Measurements from ENCODE around the gene SCN9A.

SCN9A gene

DNA sequence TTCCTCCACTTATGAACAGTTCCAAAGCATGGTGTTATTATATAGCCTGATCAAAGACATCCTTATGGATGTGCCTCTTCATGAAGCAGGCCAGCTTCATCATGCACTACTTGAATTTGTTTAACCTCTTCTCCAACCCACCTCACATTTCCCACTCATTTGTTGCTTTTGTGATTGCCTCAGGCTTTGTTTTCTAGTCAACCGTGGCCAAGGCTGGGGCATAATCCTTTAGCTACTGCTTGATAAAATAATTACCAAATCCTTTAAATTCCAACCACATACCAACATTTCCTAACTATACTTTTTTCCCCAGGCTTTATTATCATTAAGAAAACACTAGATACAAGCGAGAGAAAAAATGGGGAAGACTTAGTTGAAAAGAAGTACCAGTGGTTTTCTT, 208.3 kb downstream of the SCN9A start:
- no peak for DNase-seq

DNA sequence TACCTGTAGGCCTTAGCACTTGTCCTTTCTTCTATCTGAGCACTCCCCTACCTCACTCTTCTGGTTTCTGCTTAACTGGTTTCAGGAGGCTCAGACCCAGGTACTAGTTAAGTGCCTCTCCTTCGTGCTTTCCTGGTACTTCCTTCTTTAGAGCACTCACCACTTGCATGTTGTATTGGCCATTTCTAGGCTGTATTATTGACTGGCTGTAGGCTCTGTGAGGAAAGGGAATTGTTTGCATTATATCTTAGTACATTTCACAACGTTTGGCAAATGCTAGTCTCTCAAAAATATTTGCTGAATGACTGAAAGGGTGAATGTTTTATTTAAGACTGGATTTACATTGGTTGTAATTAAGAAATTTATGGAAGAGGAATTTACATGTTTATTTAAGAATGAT, 212.0 kb downstream of the SCN9A start:
- no peak for DNase-seq

DNA sequence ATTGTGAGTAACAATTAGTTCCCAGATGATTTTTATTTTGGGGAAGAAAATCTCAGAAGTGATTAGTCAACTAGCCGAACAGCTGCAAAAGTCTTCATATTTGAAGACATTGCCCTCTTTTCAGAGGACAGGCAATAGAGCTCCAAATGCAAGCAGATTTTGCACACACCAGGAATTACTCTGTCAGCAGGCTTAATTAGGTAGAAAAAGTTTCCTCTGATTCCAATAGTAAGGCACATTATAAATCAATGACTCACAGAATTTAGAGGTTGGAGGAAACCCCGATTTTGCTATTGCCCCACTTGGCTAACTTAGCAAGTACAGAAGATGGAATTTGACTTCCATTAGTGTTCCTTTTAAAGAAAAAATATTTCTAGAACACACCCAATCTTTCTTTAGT, 217.2 kb downstream of the SCN9A start:
- DNase-seq = no peak

DNA sequence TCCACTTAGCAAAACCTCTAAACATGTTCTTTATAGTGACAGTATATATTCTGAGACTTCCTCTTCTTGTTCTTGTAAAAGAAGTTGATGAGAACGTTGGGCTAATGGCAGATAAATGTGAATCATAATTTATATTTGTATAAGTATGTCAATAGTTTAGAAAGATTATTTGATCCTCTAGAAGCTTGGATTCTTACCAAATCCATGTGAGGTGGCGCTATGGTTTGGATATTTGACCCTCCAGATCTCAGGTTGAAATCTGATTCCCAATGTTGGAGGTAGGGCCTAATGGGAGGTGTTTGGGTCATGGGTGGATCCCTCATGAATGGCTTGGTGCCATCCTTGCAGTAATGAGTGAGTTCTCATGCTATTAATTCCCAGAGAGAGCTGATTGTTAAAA, 218.2 kb downstream of the SCN9A start:
- DNase-seq = no peak

DNA sequence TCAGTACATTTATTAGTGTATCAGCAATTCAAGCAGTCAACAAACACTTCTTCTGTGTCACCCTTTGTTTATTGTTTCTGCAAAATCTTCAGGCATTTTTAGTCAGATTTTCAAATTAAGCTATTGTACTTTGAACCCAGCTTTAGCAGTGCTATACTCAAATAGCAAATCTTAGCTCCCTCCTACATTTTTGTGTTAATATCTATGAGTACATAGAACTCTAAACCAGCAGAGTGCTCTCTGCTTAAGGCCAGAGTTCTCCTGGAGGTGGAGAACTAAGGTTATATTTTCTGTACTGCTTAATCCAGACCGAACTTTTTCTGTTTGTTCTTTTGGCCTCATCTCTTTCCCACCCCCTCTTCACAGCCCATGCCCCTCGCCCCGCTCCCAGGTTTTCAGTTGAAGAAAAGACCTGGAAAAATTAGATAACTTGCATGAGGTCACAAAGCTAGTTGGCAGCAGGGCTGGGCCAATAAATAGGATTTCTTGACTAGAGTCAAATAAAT, 218.7 kb downstream of the SCN9A start:
- no peak for DNase-seq

DNA sequence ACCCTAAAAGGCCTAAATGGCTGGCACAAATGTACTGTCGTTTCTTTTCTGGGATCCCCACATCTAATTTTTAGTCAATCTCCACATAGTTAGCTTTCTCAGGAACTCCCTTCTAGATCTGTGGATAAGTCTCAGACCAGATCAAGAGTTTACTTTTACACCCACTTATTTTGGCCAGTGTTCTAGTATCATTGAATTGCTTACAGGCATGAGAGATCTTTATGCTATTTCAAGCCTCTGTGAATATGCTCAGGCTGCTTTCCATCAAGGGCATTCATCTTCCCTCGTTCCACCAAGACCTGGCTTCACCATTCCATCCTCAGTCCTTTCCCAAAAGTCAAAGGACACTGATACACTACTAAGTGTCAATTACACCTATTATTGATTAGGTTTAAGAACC, 220.2 kb downstream of the SCN9A start:
- DNase-seq = no peak

DNA sequence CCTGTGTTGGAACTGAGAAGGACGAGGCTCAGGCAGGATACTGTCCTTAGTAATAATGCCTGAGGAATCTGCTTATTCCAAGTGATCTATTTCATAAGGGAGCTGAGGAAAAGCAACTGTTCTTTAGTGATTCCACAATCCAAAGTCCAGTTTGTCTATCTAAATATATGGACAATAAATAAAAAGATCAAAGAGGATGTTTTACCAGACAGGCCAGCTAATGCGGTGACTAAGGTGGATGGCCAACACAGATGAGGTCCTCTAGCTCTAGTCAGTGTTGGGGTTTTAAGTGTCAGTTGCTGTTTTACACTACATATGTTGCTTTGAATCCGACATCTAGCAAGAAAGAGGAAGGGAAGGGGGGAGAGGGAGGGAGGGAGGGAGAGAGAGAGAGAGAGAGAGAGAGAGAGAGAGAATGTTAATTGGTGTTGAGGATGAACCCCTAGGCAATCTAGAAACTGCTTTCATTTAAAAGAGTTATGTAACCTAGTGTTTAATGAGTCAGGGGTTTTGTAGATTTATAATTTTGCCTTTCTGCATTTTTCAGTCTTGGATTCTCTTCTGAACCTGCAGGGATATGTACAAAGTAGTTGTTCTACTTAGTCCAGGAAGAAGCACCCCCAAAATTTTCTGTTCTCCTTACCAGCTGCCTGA, 220.9 kb downstream of the SCN9A start:
- DNase-seq = no peak

DNA sequence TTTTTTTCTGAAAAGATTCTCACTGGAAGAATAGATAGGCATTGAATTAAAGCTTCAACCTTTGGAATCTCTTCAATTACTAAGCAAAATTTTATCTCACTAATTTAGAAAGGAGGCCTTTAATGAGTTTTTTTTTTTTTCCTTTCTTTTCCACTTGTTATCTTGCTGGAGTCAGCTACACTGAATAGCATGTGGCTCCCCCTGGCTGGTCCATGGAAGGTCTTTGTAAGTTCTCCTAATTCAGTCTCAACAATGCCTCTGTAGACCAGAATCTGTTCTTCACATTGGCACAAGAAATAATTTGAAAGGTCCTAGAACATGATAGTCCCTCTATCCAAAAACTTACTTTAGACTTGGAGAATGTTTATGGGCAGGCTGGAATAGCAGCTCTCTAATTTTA, 223.7 kb downstream of the SCN9A start:
- no peak for DNase-seq

DNA sequence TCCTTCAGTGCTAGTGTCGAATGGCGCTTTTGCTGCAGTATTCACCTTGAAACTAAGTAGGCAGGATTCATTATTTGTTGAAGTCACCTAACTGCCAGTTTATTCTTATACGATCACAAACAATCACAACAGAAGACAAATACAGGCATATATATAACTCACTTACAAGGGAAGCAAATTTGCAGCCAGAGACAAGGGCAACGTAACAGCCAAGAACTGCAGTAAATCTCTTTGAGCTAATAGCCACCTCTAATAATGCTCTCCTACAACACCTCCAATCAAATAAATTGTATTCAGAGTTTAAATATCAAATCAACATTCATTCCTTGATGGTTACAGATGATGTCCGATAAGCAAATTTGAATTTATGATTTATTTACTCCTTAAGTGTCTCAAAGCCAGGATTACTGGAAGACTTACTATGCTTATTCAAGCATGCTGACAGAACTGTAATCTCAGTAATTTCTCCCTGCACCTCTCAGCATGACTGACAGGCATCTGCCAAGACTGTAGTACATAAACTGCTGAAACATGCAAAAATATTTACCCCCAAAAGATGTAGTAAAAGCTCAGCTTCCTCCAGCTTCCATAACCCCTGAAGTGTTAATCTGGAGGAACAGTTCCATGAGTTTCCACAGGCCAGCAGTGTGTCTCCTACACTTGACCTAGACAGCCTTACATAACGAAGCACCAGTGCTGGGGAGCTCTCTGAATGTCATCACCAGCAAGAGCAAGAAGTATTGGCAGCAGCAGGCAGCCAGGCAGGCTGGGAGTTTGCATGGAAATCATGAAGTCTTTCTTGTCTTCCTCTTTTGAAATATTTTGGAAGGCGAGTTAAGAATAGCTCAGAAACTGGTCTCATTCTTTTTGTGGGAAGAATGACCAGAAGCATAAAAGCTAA, 227.0 kb downstream of the SCN9A start:
- DNase-seq = no peak

DNA sequence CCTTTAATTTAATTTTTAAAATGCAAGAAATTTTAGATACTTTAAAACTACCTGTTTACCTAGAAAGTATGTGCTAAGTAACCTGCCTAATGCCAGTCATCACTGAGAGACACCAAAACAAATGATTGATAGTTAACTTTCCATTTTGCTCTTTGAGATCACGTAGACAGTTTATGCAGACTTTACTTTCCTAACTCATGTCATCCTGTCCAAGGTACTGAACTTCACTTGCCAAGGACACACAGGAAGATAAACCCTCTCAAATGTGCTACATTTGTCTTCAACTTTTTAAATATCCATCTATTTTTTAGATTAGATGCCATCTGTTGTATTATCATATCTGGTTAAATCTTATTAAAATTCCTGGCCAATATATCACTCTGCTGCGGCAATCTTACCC, 227.9 kb downstream of the SCN9A start:
- DNase-seq = no peak
